Measurements from ENCODE around the gene MAPRE2.

Gene MAPRE2

DNA sequence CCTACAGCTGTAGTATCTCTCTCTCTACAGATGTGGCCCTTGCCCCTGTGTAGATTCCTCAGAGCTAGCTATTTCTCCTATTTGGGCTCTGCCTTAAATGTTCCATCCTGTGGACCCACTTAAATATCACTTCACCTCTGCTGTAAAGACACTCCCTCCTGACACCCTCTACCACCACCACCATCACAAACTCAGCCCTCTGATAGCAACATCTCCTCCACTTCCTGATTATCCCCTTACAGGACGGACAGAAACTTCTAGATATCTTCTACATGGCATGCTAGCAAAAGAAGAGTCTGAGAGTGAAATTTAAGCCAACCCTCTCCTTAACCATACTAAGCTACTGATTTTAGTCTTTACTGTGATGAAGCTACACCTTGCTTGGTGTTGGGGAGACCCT, 3.2 kb upstream of the MAPRE2 start:
- TF ChIP-seq, protein P1, sequence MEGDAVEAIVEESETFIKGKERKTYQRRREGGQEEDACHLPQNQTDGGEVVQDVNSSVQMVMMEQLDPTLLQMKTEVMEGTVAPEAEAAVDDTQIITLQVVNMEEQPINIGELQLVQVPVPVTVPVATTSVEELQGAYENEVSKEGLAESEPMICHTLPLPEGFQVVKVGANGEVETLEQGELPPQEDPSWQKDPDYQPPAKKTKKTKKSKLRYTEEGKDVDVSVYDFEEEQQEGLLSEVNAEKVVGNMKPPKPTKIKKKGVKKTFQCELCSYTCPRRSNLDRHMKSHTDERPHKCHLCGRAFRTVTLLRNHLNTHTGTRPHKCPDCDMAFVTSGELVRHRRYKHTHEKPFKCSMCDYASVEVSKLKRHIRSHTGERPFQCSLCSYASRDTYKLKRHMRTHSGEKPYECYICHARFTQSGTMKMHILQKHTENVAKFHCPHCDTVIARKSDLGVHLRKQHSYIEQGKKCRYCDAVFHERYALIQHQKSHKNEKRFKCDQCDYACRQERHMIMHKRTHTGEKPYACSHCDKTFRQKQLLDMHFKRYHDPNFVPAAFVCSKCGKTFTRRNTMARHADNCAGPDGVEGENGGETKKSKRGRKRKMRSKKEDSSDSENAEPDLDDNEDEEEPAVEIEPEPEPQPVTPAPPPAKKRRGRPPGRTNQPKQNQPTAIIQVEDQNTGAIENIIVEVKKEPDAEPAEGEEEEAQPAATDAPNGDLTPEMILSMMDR (IDR thresholded peaks at IDR 0.05) = no peak

DNA sequence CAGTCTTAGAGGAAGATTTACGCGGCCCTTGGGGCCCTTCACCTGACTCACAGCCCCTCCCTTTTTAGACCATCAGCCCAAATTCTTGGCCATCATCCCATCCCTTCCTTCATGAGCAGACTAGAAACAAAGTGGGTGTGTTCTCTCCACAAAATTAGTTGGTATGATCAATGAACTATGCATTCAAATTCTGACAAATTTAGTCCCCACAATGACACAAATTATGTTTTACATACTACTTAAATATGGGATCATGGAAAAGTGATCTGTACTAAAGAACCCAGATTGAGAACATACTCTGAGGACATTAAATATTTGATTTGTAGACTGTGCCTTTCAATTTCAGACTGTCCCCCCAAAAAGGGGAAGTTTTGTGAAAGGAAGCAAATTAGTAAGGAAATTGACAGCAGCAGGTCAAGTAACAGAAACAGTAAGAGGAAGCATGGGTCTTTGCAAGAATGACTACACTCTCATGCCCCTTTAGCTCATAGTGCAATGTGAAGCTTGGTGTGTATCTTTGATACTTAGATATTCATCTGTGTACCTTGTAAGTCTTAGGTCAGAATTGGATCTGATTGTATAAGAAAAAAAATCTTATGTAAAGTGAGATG, 2.2 kb upstream of the MAPRE2 start:
- TF ChIP-seq, protein P1 (IDR thresholded peaks at IDR 0.05) = no peak

DNA sequence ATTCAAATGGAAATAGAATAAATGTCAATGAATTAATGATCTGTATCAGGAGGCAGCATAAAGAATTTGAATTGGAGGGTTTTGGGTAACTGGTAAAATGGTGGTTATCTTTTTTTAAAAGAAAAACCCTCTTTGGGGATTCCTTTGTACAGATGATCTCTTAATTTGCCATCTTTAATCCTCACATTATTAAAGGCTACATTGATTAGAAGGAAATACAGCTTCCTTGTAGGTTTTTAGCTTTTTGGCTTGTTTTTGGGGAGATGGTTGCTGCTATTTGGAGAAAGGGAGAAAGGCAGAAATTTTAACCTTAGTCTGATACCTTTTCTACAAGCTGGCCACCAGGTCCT, 600 bp upstream of the MAPRE2 start:
- TF ChIP-seq, protein P1 (IDR thresholded peaks at IDR 0.05) = no peak

DNA sequence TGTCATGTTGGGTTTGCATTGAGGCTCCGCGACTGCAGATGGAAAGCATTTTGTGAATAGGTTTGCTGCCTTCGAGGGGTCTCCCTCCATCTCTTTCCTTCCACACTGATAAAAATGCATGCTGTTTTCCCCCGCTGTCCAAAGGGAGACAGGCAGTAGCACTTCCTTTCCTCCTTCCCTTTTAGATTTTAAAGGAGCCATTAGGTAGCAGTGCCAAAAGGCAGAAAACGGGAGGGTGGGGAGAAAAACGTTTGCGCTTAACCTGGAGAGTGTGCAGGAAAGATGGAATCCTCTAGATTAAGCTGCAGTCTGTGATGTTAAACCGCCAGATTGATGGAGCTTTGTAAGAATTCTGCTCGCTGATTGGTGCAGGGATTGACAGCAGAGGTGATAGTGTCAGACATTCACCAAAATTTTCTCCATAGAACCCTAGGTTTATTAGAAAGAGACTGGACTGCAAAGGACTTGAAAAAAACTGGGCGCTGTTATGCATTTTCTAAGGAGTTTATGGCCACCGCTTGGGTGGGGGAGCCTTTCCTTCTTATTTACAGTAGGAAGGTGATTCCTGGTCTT, 688 bp downstream of the MAPRE2 start:
- TF ChIP-seq, protein P1 (IDR thresholded peaks at IDR 0.05) = no peak

DNA sequence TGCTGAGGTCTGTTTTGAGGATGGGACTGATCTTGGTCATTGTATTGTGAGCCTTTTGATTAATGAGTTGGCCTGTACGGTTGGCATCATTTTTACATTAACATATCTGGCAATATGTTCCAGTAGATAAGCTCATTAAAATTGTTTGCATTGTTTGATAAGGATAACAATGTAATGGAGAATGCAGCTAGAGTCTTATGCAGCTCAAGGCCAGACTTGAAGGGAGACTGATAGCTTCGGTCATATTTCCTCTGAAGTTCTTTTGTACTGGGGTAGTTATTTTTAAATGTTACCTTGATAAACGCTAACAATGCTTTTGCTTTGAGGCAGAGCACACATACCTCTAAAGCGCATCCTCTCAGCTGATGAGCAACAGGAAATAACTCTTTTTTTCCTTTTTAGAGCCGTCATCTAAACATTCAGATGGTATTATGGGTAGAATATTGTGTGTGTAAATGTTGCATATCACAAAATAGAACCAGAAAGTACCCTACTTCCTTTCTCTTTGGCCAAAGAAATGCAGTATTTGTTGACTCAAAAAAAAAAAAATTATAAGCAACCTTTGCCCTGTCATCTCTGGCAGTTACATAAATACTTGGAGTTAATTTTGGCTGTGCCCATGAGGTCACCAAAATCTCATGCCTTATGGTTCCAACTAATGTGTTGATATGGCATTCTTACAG, 1.3 kb downstream of the MAPRE2 start:
- TF ChIP-seq, protein P1 (IDR thresholded peaks at IDR 0.05) = no peak

DNA sequence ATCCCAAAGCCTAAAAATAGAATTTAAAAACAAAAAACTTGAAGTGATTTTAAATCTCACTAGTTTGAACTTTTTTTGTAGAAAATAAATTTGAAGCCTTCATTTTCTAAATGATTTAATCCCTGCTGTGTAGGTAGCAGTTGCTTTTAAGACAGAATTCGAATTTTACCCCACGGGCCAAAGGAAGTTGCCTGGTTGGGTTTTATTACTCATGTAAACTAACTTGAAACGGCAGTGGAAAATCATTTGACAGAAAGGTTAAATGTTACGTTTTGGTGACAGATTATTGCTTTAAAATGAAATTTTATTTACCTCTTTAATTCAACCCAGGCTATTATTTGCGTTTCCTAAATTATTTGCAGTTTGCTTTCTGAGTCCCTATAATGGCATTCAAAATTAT, 2.0 kb downstream of the MAPRE2 start:
- TF ChIP-seq, protein P1 (IDR thresholded peaks at IDR 0.05) = no peak

DNA sequence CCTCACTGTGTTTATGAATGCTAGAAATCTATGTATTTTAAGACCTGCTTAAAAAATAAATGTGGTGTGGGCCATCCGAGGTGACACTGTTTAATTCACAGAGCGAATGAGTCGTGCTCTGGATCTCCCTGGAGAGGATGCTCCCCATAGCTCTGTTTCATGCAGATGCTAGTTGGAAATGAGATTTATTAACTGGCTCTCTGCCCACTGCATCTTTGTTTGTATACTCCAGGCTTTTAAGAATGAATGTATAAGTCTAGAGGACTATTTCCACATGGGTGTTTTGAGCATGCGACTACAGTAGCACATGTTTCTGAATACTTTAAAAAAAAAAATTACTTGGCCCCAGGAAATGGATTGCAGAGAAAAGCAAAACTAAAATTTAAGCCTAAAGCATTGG, 3.9 kb downstream of the MAPRE2 start:
- TF ChIP-seq, protein P1 (IDR thresholded peaks at IDR 0.05) = no peak
